ENCODE results near the gene TBC1D17.
A peak's percentile ranks its signal among the peaks of the same experiment; 100 is the strongest.

The TBC1D17 gene

GRCh38 chr19:49860336-49861102, 17.0 kb upstream of the TBC1D17 start:
- DNase-seq (ENCODE audit: low read depth in 2 of 2, low spot score in 1 of 2) = no peak

- no peak for DNase-seq (ENCODE audit: low read depth in 2 of 2, low spot score in 1 of 2)
Measured at GRCh38 chr19:49861107-49861506, 16.4 kb upstream of the TBC1D17 start.

DNA sequence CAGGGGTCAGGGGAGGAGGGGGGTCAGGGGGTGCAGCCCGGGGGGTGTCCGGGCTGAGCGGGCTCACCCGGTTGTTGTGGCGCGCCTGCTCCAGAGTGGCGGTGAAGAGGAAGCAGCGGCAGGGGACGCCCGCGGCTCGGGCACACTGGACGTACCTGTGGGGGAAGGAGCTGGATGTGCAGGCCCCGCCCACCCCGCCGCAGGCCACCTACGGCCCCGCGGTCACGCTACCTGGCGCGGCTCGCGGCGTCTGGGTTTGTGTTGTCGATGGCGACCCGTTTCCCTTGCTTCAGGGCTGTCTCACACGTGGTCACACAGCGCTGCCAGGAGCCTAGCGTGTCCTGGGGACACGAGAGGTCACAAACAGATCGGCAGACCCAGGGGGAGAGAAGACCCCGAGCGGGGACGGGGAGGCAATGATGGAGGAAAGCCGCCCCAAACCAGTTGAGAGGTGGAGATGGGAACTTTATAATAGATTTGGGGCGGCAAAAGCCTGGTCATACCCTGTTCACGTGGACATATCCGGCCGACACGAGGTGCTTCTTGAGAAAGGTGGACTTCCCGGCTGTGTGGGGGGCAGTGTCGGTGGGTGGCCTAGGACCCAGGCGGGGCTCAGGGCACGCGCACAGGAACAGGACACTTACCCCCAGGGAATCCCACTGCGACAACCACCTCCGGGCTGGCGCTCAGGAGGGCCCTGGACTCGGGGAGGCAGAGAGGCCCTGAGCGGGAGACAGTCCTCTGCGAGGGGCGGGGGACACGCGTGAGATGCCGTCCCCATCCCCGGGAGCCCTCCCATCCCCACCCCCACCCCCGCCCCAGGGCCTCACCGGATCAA, 15.7 kb upstream of the TBC1D17 start:
- no peak for DNase-seq (ENCODE audit: low read depth in 2 of 2, low spot score in 1 of 2)

DNA sequence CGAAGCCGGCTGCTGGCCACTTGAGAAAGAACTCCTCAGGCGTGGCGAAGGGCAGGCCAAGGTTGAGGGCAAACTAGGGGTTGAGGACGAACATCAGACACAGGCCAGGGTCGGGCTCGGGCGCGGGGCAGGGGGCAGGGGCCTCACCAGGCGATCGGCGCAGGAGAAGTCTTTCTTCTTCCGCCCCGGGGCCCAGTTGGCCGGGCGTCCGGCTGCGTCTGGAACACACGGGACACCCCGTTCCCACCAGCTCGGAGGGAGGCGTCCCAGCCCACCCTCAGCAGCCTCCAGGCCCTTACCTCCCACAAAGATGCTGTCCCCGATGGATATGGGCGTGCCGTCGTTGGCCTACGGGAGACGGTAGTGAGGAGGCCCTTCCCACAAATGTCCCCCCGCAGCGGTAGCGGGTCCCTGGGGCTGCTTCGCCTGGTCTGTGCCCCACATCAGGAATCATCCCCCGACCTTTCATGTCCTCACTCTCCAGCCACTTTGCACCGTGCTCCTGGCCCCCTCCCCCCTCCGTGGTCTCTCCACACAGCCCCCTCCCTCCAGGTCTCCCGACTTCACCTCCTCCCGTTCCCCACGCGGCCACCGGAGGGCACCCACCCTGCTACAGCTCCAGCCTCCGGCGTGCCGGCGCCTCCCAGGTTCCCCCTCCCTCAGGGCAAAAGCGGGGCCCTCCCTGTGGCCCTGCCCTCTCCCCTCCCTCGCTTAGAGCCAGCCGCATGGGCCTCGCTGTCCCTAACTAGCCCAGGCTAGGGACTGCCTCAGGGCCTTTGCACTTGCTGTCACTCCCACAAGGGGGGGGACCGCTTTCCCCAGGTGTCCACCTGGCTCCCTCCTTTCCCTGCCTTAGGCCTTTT, 14.9 kb upstream of the TBC1D17 start:
- DNase-seq (ENCODE audit: low read depth in 2 of 2, low spot score in 1 of 2) = no peak

DNA sequence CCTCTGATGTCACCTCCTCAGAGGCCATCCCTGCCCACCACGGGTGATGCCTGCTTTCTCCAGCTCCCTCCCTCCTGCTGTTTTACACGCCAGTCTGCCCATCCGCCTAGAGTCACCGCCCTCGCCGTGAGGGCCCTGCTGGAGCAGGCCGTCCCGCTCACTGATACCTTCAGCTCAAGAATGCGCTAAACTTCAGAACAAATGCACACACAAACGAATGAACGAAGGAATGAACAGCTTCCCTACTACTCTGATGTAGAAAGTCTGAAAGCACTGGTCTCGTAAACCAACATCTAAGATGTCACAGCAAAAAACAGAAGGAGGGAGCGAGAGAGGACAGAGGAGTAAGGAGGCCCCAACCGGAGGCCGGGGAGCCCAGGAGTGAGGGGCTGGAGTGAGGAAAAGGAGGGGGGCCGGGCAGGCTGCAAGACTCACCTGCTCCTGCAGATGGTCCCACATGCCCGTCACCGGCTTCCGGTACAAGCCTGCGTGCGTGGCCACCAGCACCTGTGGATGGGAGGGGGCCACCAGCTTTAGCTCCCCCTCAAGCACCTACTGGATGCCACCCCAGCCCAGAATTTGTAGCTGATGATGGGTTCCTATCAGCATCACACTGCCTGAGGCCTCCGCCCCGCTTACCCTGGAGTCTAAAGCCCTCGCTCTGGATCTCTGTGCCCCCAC, 14.1 kb upstream of the TBC1D17 start:
- no peak for DNase-seq (ENCODE audit: low read depth in 2 of 2, low spot score in 1 of 2)

DNA sequence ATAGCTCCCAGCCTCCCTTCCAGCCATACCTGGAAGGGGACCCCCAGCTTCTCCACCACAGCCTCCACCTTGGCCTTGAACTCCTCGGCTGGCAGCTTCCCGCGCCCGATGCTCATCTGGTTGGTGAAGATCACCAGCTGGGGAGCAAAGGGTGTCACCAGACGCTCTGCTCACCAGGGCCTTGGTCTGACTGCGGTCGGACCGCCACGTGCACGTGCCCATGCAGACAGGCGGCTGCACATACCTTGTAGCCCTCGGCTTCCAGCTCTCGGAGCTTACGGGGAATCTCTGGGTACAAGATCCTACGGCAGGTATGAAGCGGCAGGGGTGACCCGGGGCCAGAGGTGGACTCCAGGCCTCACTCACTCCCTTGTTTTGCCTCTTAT, 13.6 kb upstream of the TBC1D17 start:
- no peak for DNase-seq (ENCODE audit: low read depth in 2 of 2, low spot score in 1 of 2)

GRCh38 chr19:49864890-49865289, 12.6 kb upstream of the TBC1D17 start:
- DNase-seq (ENCODE audit: low read depth in 2 of 2, low spot score in 1 of 2) = no peak

GRCh38 chr19:49866933-49867782, 10.3 kb upstream of the TBC1D17 start, which contains the start of gene PNKP:
TSS of gene PNKP (minus strand) at chr19:49867576. CDS start at chr19:49867204, 372 bp downstream.
- DNase-seq (ENCODE audit: low read depth in 2 of 2, low spot score in 1 of 2) = peak; percentile 73 to 82

GRCh38 chr19:49869009-49869483, 8.5 kb upstream of the TBC1D17 start:
- peak in 1 of 2 donors; percentile 11 for DNase-seq (ENCODE audit: low read depth in 2 of 2, low spot score in 1 of 2)

DNA sequence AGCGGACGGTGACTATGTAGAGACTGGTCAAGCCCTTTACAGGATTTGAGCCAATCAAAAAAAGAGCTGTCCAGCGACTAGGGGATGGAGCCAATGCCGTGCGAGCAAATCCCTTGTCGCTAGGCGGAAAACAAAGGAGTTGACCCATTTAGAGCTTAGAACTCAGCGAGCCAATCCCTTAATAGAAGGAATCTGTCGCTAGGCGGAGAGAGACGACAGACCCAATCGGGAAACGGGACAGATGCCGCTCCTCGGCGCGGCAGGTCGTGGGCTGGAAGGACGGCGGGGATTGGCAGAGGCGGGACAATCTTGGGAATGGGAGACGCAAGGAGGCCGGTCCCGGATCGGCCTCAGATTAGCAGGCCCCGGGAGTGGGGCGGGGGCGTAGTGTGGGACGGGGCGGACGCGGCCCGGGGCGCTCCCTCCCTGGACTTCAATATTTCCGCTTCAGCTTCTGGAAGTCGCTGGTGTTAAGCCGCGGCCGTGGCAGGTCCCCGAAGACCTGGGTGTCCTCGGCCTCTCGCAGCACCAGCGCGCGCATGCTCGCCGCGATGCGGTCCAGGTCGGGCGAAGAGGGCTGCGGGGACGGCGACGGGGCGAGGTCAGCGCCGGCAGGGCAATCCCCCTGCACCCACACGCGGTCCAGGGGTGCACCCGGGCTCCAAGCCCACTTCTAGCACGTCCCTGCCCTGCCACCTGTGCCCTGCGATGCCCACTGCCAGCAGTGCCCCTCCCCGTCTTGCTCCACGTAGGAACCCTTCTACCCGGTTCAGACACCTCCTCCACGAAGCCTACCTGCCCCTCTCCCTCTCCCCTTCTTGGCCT, 7.8 kb upstream of the TBC1D17 start:
- DNase-seq (ENCODE audit: low read depth in 2 of 2, low spot score in 1 of 2) = peak; percentile 68 to 80

DNA sequence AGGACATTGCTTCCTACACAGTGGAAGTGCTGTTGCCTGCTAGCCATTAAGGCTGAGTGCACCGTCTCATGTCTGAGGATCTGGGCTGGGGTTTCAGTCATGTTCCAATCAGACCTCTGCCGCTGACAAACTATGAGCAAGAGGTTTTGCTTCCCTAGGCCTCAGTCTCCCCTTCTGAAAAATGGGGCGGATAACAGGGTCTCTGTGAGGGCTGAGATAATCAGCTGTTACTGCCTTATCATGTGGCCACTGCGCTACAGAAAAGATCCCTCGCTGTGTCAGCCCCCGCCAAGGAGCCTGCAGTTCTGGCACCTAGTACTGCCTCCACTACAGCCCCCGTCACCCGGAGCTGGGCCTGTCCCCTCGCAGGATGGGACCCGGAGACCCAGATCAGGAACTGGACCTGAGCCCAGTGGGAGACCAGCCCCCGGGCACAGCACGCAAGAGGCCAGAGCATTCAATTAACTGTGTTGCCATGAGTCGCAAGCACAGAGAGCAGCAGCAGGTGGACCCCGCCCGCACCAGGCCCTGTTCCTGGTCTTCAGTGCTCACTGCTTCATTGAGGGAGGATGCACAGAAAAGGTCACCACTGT, 7.1 kb upstream of the TBC1D17 start:
- DNase-seq (ENCODE audit: low read depth in 2 of 2, low spot score in 1 of 2) = no peak

GRCh38 chr19:49871349-49871985, 6.0 kb upstream of the TBC1D17 start:
- no peak for DNase-seq (ENCODE audit: low read depth in 2 of 2, low spot score in 1 of 2)

- DNase-seq (ENCODE audit: low read depth in 2 of 2, low spot score in 1 of 2) = no peak
Measured at GRCh38 chr19:49872245-49873128, 5.0 kb upstream of the TBC1D17 start.

DNA sequence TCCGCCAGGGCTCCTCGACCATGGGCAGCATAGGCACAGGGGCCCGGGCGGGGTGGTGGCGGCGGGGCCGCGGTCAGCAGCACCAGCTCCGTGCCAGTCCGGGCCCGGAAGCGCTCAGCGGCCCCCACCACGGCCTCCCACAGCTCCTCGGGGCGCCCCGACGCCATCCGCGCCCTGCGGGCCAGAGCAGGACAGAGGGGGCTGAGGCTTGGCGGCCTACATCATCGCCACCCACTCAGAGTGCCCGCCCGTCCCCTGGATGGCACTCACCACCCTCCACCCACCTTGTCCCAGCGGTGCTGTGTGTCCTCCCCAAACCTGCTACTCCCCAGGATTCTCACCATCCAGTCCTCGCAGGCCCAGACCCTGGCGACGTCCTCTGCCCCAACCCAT, 4.4 kb upstream of the TBC1D17 start:
- no peak for DNase-seq (ENCODE audit: low read depth in 2 of 2, low spot score in 1 of 2)

- no peak for DNase-seq (ENCODE audit: low read depth in 2 of 2, low spot score in 1 of 2)
Measured at GRCh38 chr19:49873834-49874233, 3.7 kb upstream of the TBC1D17 start.

DNA sequence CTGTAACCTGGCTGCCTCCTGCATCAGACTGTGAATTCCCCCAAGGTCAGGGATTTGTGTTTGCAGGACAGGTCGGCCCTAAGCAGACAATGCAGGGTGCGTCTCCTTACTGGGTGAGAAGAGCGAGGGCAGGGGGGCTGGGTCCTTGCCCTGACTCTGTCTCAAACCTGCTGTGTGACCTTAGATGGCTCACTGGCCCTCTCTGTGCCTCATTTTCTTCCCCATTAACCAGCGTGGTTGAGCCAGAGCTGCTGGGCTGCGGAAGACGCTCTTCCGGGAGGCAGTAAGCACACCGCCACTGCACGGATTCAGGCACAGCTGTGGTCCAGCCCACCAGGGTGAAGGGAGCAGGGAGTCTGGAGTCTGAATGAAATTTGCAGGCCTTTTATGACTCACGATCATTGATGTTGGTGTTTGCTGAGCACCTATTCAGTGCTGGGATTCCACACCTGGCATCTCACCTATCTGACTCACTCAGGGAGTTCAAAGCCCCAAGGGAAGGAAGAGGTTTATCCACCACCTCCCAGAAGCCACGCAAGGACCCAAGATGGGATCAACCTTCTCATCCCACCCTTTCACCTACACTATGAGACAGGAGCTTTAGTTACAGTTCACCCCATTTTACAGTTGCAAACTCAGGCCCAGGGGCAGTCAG, 2.9 kb upstream of the TBC1D17 start:
- DNase-seq (ENCODE audit: low read depth in 2 of 2, low spot score in 1 of 2) = no peak

GRCh38 chr19:49875177-49875576, 2.3 kb upstream of the TBC1D17 start:
- no peak for DNase-seq (ENCODE audit: low read depth in 2 of 2, low spot score in 1 of 2)
